AG09309 (cell line): ENCODE measurements around the gene WFDC5.

Source experiments
- DNase-seq: peaks from one replicate; pipeline ENCODE4 v3.0.0-alpha.2; 2010; ENCODE audit warnings: low read depth
- H3K4me3 ChIP-seq: 2 replicates; pipeline ENCODE4 v1.5.1; 2011; ENCODE audit warnings: mild to moderate bottlenecking, low read depth, low read length, moderate library complexity; ENCODE audit not compliant: control insufficient read depth
- CTCF ChIP-seq: IDR thresholded peaks from 2 replicates; pipeline ENCODE4 v1.5.1; 2011; ENCODE audit warnings: mild to moderate bottlenecking, low read depth, low read length, inconsistent platforms; ENCODE audit not compliant: insufficient read depth, control insufficient read depth; ENCODE audit errors: missing control alignments

WFDC5 gene

GRCh38 chr20:45085289-45085688 lies 29.7 kb downstream of the WFDC5 start:
- no peak overlapping the region for H3K4me3 ChIP-seq
- TF ChIP-seq CTCF = no peak
- DNase-seq = no peak

- no peak for DNase-seq
- H3K4me3 ChIP-seq = no peak overlapping the region
- no peak for TF ChIP-seq CTCF
Observed at GRCh38 chr20:45083127-45083526, 31.8 kb downstream of the WFDC5 start.

- no peak for TF ChIP-seq CTCF
- no peak for DNase-seq
- no peak overlapping the region for H3K4me3 ChIP-seq
Observed at GRCh38 chr20:45082468-45082867, 32.5 kb downstream of the WFDC5 start.

GRCh38 chr20:45080867-45081624 lies 33.9 kb downstream of the WFDC5 start:
- H3K4me3 ChIP-seq = no peak overlapping the region
- no peak for DNase-seq
- peak; percentile 53 for TF ChIP-seq CTCF

- no peak for TF ChIP-seq CTCF
- no peak overlapping the region for H3K4me3 ChIP-seq
- no peak for DNase-seq
Observed at GRCh38 chr20:45077559-45077958, 37.4 kb downstream of the WFDC5 start.

- no peak for DNase-seq
- no peak for TF ChIP-seq CTCF
- no peak overlapping the region for H3K4me3 ChIP-seq
Observed at GRCh38 chr20:45073221-45073620, 41.8 kb downstream of the WFDC5 start.
